ENCODE measurements around the gene NFATC3. TPM values are rescaled to one million over a fixed set of nuclear protein-coding genes. Genes with fewer than 3 reads are reported as not detected.

NFATC3 gene
- total RNA-seq, 1 donor from 2014 or later, result 20.9 TPM

DNA sequence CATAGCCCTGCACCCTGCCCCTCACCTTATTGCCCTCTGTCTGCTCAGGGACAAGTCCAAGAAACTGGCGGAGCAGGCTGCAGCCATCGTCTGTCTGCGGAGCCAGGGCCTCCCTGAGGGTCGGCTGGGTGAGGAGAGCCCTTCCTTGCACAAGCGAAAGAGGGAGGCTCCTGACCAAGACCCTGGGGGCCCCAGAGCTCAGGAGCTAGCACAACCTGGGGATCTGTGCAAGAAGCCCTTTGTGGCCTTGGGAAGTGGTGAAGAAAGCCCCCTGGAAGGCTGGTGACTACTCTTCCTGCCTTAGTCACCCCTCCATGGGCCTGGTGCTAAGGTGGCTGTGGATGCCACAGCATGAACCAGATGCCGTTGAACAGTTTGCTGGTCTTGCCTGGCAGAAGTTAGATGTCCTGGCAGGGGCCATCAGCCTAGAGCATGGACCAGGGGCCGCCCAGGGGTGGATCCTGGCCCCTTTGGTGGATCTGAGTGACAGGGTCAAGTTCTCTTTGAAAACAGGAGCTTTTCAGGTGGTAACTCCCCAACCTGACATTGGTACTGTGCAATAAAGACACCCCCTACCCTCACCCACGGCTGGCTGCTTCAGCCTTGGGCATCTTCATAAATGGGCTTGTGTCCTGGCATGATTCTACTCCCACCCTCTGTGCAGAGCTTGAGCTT lies 6.3 kb upstream of the NFATC3 start:
- no peaks in the 10 kb centered on the region for H3K9me3 ChIP-seq (replicated peaks)
- intact Hi-C loops (cut with micrococcal nuclease), result no loop called here
- DNase-seq, result no peak
- no peak overlapping the region for H3K4me3 ChIP-seq
- peaks cover 17% of the 10 kb centered on the region for H3K36me3 ChIP-seq
- H3K27me3 ChIP-seq (ENCODE audit: low read depth), result no peaks in the 10 kb centered on the region
- TF ChIP-seq, protein P1, sequence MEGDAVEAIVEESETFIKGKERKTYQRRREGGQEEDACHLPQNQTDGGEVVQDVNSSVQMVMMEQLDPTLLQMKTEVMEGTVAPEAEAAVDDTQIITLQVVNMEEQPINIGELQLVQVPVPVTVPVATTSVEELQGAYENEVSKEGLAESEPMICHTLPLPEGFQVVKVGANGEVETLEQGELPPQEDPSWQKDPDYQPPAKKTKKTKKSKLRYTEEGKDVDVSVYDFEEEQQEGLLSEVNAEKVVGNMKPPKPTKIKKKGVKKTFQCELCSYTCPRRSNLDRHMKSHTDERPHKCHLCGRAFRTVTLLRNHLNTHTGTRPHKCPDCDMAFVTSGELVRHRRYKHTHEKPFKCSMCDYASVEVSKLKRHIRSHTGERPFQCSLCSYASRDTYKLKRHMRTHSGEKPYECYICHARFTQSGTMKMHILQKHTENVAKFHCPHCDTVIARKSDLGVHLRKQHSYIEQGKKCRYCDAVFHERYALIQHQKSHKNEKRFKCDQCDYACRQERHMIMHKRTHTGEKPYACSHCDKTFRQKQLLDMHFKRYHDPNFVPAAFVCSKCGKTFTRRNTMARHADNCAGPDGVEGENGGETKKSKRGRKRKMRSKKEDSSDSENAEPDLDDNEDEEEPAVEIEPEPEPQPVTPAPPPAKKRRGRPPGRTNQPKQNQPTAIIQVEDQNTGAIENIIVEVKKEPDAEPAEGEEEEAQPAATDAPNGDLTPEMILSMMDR (IDR thresholded peaks at IDR 0.05; ENCODE audit: borderline replicate concordance), result no peak
- peak overlapping the region; percentile 97 for H3K27ac ChIP-seq (replicated peaks)
- peaks cover 56% of the 10 kb centered on the region for H3K4me1 ChIP-seq

- intact Hi-C loops (cut with micrococcal nuclease), result no loop called here
- no peak overlapping the region for H3K4me3 ChIP-seq
These were observed 5.9 kb upstream of the NFATC3 start for GRCh38 chr16:68079376-68079625.

DNA sequence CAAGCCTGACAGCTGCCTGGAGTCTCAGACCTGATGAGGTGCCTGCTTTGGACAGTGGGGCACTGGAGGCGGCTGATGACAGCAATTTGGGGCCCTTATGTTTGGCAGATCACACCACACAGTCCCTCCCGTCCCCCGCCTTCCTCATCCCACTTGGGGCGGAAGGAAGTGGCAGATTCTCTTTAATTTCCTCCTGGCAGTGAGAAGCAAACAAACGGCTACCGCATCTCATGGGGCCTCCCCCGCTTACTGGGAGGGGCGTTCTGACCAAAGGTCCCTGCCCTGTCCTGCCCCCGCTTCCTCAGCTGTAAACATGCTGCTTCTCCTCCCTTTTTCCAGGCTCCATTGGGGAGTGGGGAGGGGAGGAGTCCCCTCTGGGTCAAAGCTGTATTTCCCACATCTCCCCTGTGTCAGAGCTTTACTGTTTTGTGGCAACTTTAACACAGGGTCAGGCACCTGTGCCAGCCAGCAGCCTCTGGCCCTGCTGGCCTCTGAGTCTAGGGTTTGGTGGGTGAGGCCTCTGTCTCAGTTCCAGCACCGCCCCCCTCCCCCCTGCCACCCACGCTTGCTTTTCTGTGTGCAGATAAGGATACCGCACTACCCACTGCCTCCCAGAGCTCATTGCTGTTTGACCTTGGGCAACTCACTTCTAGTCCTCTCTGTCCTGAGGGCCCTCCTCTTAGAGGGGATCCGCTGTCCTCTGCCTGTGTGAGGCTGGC lies 5.4 kb upstream of the NFATC3 start:
- Histone ChIP-seq H3K4me3 (peak overlapping the region; percentile 28), H3K27me3 (ENCODE audit: low read depth) (no peaks in the 10 kb centered on the region), H3K36me3 (peaks cover 8% of the 10 kb centered on the region), H3K27ac (replicated peaks) (peak overlapping the region; percentile 97), H3K4me1 (peaks cover 66% of the 10 kb centered on the region), H3K9me3 (replicated peaks) (no peaks in the 10 kb centered on the region)
- DNase-seq, result peak; percentile 83
- intact Hi-C loops (cut with micrococcal nuclease), result no loop called here
- TF ChIP-seq, protein P1 (IDR thresholded peaks at IDR 0.05; ENCODE audit: borderline replicate concordance), result no peak

More at GRCh38 chr16:68079376-68079625, 5.9 kb upstream of the NFATC3 start:
- TF ChIP-seq, protein P1 (IDR thresholded peaks at IDR 0.05; ENCODE audit: borderline replicate concordance), result no peak
- Histone ChIP-seq H3K9me3 (replicated peaks) (no peaks in the 10 kb centered on the region), H3K4me1 (peaks cover 61% of the 10 kb centered on the region), H3K27me3 (ENCODE audit: low read depth) (no peaks in the 10 kb centered on the region), H3K36me3 (peaks cover 13% of the 10 kb centered on the region), H3K27ac (replicated peaks) (peak overlapping the region; percentile 97)
- no peak for DNase-seq

- intact Hi-C loops (cut with micrococcal nuclease), result no loop called here
- no peak for DNase-seq
These were observed 3.1 kb upstream of the NFATC3 start for GRCh38 chr16:68081861-68082628.

GRCh38 chr16:68082629-68083238 lies 2.4 kb upstream of the NFATC3 start:
- no peak for DNase-seq
- TF ChIP-seq, protein P1 (IDR thresholded peaks at IDR 0.05; ENCODE audit: borderline replicate concordance), result no peak
- Histone ChIP-seq H3K27ac (replicated peaks) (peak overlapping the region; percentile 97), H3K36me3 (no peaks in the 10 kb centered on the region), H3K27me3 (ENCODE audit: low read depth) (no peaks in the 10 kb centered on the region), H3K9me3 (replicated peaks) (no peaks in the 10 kb centered on the region), H3K4me3 (no peak overlapping the region), H3K4me1 (peaks cover 92% of the 10 kb centered on the region)
- intact Hi-C loops (cut with micrococcal nuclease), result no loop called here

More at GRCh38 chr16:68081861-68082628, 3.1 kb upstream of the NFATC3 start:
- Histone ChIP-seq H3K9me3 (replicated peaks) (no peaks in the 10 kb centered on the region), H3K27ac (replicated peaks) (peak overlapping the region; percentile 97), H3K36me3 (no peaks in the 10 kb centered on the region), H3K27me3 (ENCODE audit: low read depth) (no peaks in the 10 kb centered on the region), H3K4me3 (no peak overlapping the region), H3K4me1 (peaks cover 85% of the 10 kb centered on the region)
- TF ChIP-seq, protein P1 (IDR thresholded peaks at IDR 0.05; ENCODE audit: borderline replicate concordance), result no peak

All from left ventricle myocardium inferior (tissue), 1 donor.